K562 (cell line): ENCODE data around the gene ARHGAP31. TPM values are rescaled to one million over a fixed set of nuclear protein-coding genes. Genes with fewer than 3 reads are reported as not detected.
A peak's percentile ranks its signal among the peaks of the same experiment; 100 is the strongest.

Source experiments
- ATF1 ChIP-seq, 2 experiments: fragments of 450-650 bp in 1 of 2; IDR thresholded peaks; 2 replicates each; pipeline ENCODE4 v1.6.1; 2016; ENCODE audit warnings: missing compliant biosample characterization in 1 of 2, missing genetic modification characterization in 1 of 2
- BHLHE40 ChIP-seq: IDR thresholded peaks from 2 replicates; pipeline ENCODE4 v1.6.1; 2011; ENCODE audit warnings: low read length, improper control_type of control experiment
- BRD9 ChIP-seq: fragments of 450-650 bp; IDR thresholded peaks from 2 replicates; pipeline ENCODE4 v1.6.1; 2018; ENCODE audit warnings: low read depth; ENCODE audit not compliant: partially characterized antibody
- CBX1 ChIP-seq: sonication (generic); IDR thresholded peaks from 2 replicates; pipeline ENCODE4 v1.6.1; 2016; ENCODE audit warnings: antibody characterized with exemption, low read depth, mild to moderate bottlenecking
- DACH1 ChIP-seq: fragments of 450-650 bp; IDR thresholded peaks from 2 replicates; pipeline ENCODE4 v1.6.1; 2018; ENCODE audit not compliant: partially characterized antibody
- ETV1 ChIP-seq: fragments of 450-650 bp; conservative IDR thresholded peaks from 2 replicates; pipeline ENCODE4 v1.6.1; 2016; ENCODE audit warnings: missing genetic modification characterization, control low read depth, low read depth, missing compliant biosample characterization
- FOXK2 ChIP-seq, 2 experiments: fragments of 450-650 bp; IDR thresholded peaks in 1 of 2; conservative IDR thresholded peaks in 1 of 2; 2 replicates each; pipeline ENCODE4 v1.6.1; 2016; ENCODE audit warnings: low read depth in 2 of 2, mild to moderate bottlenecking in 1 of 2
- HMG20B ChIP-seq: fragments of 250-450 bp; sonication (Bioruptor Pico); IDR thresholded peaks from 2 replicates; pipeline ENCODE4 v1.5.0; 2021; ENCODE audit warnings: mild to moderate bottlenecking
- L3MBTL2 ChIP-seq: fragments of 450-650 bp; IDR thresholded peaks from 2 replicates; pipeline ENCODE4 v1.6.1; 2016; ENCODE audit warnings: mild to moderate bottlenecking, moderate library complexity
- MAX ChIP-seq: sonication (generic); formaldehyde crosslinking; IDR thresholded peaks from 2 replicates; pipeline ENCODE4 v1.9.0; 2022; ENCODE audit warnings: mild to moderate bottlenecking, missing genetic modification reagents
- MTA3 ChIP-seq: fragments of 450-650 bp; formaldehyde crosslinking; IDR thresholded peaks from 2 replicates; pipeline ENCODE4 v1.6.1; 2017; ENCODE audit warnings: mild to moderate bottlenecking, borderline replicate concordance
- MXI1 ChIP-seq: IDR thresholded peaks from 2 replicates; pipeline ENCODE4 v1.6.1; 2011; ENCODE audit warnings: low read depth, mild to moderate bottlenecking, improper control_type of control experiment, low read length
- POLR2H ChIP-seq: IDR thresholded peaks from 2 replicates; pipeline ENCODE4 v1.6.1; 2016; ENCODE audit warnings: missing genetic modification characterization, low read depth, mild to moderate bottlenecking, control low read depth, missing compliant biosample characterization, moderate library complexity
- RNF2 ChIP-seq: sonication (generic); IDR thresholded peaks from 2 replicates; pipeline ENCODE4 v1.6.1; 2016
- SIN3B ChIP-seq: fragments of 450-650 bp; IDR thresholded peaks from 2 replicates; pipeline ENCODE4 v1.6.1; 2017; ENCODE audit warnings: low read depth, mild to moderate bottlenecking, moderate library complexity
- SIX5 ChIP-seq, 2 experiments: IDR thresholded peaks; 2 replicates each; pipeline ENCODE4 v1.6.1; 2011; ENCODE audit warnings: low read length in 2 of 2, borderline replicate concordance in 1 of 2, low read depth in 1 of 2, mild to moderate bottlenecking in 1 of 2, moderate library complexity in 1 of 2; ENCODE audit not compliant: insufficient read depth in 1 of 2
- ZBED1 ChIP-seq: IDR thresholded peaks from 2 replicates; pipeline ENCODE4 v1.6.1; 2014
- ZNF224 ChIP-seq: sonication (generic); formaldehyde crosslinking; IDR thresholded peaks from 2 replicates; pipeline ENCODE4 v1.8.0; 2022; ENCODE audit warnings: mild to moderate bottlenecking, missing genetic modification reagents
- polyA plus RNA-seq, 8 experiments: library from polyadenylated mRNA; depleted of rRNA in 4 of 8; stranded (reverse) in 5 of 8; unstranded in 3 of 8; fragments of >200 nt; fragmentation: Nextera tagmentation in 2 of 8; fragmentation: Illumina TruSeq in 1 of 8; extraction: Ambion mirVana in 2 of 8; extraction: Trizol in 1 of 8; gene quantifications; 2 replicates each; pipeline versions ENCODE4 v1.2.1 to v1.2.3, GENCODE V29; 2011 to 2014; ENCODE audit warnings: inconsistent platforms in 1 of 8, missing spikeins in 1 of 8
- total RNA-seq, 7 experiments: library from RNA; depleted of rRNA in 6 of 7; stranded (reverse); fragments of >200 nt in 6 of 7; fragmentation: Illumina TruSeq in 2 of 7; extraction: Trizol in 2 of 7; gene quantifications; 2 replicates each; pipeline versions ENCODE4 v1.2.1 to v1.2.3, GENCODE V29; 2011 to 2021; ENCODE audit warnings: low replicate concordance in 1 of 7
- TF ChIP-seq, protein P1 (sequence below): sonication (generic); formaldehyde crosslinking; IDR thresholded peaks from 2 replicates; pipeline ENCODE4 v1.8.1; 2023; ENCODE audit warnings: mild to moderate bottlenecking, missing genetic modification reagents
- TF ChIP-seq, protein P2 (sequence below): sonication (generic); formaldehyde crosslinking; IDR thresholded peaks from 2 replicates; pipeline ENCODE4 v1.8.0; 2022; ENCODE audit warnings: mild to moderate bottlenecking, missing genetic modification reagents

Gene ARHGAP31
- total and polyA plus RNA-seq, 9 of the 15 experiments (the other 6 are each of a cell fraction or from before 2014, with no cell fraction given): under 0.01 to 0.13 (median 0.06) TPM; not detected in 5

DNA sequence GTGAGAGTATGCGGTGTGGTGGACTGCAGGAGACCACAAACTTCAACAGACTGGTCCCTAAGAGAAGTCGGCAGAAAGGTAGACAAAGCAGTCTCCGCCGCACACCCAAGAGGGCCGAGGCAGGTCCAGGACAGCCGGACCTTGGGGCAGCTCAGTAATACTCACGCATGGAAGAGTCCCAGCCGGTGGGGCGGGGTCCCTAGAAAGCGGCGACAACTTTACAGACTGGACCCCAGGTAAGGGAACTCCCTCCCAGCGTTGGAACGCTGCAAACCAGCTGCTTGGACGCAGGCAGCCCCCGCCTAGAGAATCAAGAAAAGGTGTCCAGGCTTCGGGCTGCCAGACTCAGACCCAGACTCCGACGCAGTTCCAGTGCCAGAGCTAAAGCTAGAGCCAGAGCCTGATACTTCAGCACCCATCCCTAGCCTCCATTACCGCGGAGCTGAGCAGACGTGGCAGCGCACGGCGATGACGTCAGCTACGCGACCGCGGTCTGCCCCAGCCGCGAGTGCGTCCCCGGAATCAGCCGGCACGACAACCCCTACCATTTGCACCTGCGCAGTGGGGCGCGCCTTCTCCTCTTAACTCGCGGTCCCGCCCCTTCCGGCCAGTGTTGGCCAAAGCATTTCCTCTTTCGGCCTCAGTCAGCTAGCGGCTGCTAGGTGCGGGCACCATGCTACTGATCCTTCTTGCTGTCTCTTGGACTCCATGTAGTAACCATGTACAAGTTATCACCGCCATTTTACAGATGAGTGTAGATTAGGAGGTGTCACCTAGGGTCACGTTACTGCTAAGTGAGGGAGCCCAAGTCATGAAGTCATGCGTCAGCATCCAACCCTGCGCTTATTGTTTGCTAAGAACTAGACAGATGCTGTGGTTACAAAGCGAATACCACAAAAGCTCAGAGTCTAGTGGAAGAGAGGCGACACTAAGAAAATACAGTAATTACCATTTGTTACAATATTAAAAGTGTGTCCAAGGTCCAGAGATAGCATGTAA, 169.3 kb downstream of the ARHGAP31 start, which contains the start of gene TMEM39A (continued):
- TF ChIP-seq ETV1 (tag) (peak; percentile 92), ZBED1 (no peak), SIX5 (IDR thresholded peaks at IDR 0.05; ENCODE audit: borderline replicate concordance in 1 of 2, insufficient read depth in 1 of 2, low read depth in 1 of 2, low read length in 2 of 2) (peak in 1 of 2 experiments; percentile 38; a peak in 2 of 4 replicates), POLR2H (peak; percentile 93), RNF2 (peak; percentile 69), L3MBTL2 (peak; percentile 50; the same call in 1 of the 2 replicates), MXI1 (0 out of 2 replicates have a peak, but pooled peaks have one; percentile 33), FOXK2 (conservative IDR thresholded peaks at IDR 0.05 in 1 of 2, IDR thresholded peaks at IDR 0.05 in 1 of 2; ENCODE audit: low read depth in 2 of 2) (peak; percentile 55 to 57; a peak in 3 of 4 replicates), ZNF224 (CRISPR knock-in tag) (no peak), DACH1 (peak; percentile 42), ATF1 (CRISPR knock-in tag; IDR thresholded peaks at IDR 0.05) (peak; percentile 96), ATF1 (tag; IDR thresholded peaks at IDR 0.05) (peak; percentile 99), BRD9 (no peak), BHLHE40 (peak; percentile 80), SIN3B (peak; percentile 92), CBX1 (peak; percentile 30; the same call in 1 of the 2 replicates), HMG20B (CRISPR knock-in tag) (no peak; the same call in 1 of the 2 replicates), MTA3 (peak; percentile 77), MAX (peak; percentile 75)
- TF ChIP-seq, protein P1, sequence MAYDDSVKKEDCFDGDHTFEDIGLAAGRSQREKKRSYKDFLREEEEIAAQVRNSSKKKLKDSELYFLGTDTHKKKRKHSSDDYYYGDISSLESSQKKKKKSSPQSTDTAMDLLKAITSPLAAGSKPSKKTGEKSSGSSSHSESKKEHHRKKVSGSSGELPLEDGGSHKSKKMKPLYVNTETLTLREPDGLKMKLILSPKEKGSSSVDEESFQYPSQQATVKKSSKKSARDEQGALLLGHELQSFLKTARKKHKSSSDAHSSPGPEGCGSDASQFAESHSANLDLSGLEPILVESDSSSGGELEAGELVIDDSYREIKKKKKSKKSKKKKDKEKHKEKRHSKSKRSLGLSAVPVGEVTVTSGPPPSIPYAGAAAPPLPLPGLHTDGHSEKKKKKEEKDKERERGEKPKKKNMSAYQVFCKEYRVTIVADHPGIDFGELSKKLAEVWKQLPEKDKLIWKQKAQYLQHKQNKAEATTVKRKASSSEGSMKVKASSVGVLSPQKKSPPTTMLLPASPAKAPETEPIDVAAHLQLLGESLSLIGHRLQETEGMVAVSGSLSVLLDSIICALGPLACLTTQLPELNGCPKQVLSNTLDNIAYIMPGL: 0 out of 2 replicates have a peak, but pooled peaks have one; percentile 50
- TF ChIP-seq, protein P2, sequence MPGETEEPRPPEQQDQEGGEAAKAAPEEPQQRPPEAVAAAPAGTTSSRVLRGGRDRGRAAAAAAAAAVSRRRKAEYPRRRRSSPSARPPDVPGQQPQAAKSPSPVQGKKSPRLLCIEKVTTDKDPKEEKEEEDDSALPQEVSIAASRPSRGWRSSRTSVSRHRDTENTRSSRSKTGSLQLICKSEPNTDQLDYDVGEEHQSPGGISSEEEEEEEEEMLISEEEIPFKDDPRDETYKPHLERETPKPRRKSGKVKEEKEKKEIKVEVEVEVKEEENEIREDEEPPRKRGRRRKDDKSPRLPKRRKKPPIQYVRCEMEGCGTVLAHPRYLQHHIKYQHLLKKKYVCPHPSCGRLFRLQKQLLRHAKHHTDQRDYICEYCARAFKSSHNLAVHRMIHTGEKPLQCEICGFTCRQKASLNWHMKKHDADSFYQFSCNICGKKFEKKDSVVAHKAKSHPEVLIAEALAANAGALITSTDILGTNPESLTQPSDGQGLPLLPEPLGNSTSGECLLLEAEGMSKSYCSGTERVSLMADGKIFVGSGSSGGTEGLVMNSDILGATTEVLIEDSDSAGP: no peak
